NCI-H69 (cell line): Measurements from ENCODE around the gene ABTB2.

Experiments
- DNase-seq: peaks from one replicate; lab custom pipeline; 2025; lab: John Stamatoyannopoulos, UW

Gene ABTB2

GRCh38 chr11:34314936-34315335, 42.9 kb downstream of the ABTB2 start:
- DNase-seq: no peak

- DNase-seq: no peak
Observed at GRCh38 chr11:34314176-34314575, 43.6 kb downstream of the ABTB2 start.

GRCh38 chr11:34313099-34313517, 44.7 kb downstream of the ABTB2 start:
- DNase-seq: no peak

DNA sequence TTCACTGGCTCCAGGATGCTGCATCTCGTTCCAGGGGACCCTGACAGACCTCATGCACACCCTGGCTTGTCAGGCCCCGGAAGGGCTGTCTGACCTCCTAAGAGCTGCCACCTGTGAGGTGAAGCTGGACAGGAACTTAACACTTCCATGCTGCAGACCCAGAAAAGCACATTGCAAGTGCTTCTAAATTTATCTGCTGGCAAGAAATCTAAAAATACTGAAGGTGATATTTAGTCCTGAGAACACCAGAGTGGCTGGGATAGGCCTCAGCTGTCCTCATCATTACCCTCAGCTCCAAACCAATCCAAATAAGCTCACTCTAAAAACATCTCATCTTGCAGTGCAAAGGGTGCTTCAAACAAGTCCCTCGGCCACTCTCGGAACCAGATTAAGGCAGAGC, 46.7 kb downstream of the ABTB2 start:
- no peak for DNase-seq

DNA sequence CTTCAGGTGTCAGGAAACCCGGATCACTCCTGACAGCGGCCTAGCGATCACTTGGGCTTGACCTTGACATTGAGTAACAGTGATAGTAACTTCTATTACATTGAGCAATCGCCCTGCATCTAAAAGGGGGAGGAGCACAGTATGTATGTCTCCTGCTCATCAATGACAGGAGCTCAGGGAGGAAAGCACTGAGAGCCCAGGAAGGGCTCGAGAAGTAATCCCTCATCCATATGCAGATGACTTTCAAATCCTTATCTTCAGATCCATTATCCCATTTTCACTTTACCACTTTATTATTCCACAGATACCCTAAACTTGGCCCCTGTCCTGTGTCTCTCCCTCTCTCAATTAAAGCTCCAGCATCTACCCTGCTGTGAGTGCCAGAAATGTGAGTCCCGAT, 47.8 kb downstream of the ABTB2 start:
- no peak for DNase-seq

DNA sequence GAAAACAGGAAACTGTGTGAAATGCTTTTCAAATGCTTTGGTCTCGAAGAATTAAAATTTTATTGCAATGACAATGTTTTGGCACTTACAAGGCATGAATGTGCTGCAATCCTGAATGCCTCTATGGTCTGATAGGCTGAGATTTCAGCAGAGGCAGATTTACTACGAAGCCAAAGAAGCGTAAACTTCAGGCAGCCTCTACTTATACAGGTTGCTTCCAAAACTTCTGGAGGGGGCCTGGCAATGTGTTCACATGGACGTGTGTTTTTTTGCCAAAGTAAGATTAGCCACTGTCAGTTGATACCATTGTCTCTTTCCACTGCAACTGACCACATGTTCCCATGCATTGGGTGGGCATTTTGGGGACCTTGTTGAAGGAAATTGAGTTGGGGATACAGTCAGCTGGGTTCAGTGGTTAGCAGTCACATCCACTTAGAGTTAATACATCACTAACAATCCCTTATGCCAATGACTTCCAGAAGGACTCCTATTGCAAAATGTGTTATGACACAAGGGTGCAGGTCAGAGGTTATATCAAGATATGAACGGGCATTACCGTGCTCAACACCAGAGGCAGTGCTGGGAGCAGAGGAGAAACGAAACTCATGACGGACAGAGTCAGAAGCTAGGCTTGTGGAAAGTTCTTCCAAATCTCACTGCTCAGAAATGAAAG, 48.8 kb downstream of the ABTB2 start:
- DNase-seq: no peak

DNA sequence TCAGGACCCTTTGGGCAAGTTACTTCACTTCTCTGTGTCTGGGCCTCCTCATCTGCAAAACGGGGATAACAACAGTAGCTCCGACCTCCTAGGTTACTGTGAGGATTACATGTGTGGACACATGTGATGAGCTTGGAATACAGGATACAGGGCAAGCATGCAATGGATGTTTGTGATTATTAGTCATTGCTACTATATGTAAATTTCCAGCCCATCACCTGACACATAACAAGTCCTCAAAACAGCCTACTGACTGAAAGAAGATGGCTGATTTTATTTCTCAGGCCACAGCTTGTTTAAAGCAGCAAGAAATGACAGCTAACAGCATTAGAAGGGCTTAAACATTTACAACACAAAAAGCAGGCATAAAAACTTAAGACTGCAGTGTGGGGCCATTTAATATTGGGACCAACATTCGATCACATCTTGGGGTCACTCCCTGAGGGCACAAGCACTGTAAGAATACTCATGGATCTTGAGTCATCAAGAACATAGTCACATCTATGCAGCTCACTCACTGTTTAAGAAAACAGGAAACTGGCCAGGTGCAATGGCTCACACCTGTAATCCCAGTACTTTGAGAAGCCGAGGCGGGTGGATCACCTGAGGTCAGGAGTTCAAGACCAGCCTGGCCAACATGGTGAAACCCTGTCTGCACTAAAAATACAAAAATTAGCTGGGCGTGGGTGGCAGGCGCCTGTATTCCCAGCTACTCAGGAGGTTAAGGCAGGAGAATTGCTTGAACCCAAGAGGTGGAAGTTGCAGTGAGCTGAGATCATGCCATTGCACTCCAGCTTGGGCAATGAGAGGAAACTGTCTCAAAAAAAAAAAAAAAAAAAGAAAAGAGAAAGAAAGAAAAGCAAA, 49.5 kb downstream of the ABTB2 start:
- no peak for DNase-seq

GRCh38 chr11:34305780-34306179, 52.0 kb downstream of the ABTB2 start:
- DNase-seq: no peak

DNA sequence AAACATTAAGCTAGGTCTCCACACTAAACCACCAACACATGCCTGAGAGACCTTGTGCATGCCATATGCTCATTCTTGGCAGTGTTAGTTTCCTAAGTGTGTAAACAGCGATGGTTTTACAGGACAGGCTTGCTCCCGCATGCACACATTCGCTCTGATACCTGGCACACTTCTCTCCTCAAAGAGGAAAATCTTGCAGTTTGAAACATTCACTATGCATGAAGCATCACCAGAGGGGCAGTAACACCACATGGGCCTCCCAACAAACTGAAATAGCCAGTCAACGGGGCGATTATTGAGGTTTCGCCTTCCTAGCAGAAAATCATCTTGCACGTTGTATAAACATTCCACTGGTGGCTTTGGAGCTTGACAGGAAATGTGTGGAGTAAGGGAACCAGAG, 52.6 kb downstream of the ABTB2 start:
- no peak for DNase-seq

DNA sequence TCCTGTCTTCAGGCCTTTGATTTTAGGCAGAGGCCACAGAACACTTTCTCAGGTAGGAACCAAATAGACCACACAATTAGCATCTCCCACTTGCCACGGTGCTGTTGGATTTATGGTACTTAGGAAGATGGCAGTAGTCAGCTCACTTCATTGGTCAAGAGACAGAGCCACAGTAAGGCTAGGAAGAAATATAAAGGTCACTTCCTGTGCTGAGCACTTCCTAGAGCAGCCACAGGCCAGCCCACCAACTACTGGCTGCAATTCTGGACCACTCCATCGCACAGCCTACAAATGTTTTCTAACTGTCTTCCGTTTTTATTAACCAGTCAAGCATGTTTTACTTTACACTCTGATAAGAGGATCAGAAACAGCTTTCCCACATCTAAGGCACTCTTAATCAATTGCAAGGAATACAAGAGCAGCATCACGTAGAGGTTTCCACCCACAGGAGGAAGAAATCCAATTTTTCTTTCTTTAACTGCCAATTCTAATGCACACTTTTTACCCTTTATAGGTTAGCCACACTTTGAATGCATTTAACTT, 54.7 kb downstream of the ABTB2 start:
- no peak for DNase-seq

DNA sequence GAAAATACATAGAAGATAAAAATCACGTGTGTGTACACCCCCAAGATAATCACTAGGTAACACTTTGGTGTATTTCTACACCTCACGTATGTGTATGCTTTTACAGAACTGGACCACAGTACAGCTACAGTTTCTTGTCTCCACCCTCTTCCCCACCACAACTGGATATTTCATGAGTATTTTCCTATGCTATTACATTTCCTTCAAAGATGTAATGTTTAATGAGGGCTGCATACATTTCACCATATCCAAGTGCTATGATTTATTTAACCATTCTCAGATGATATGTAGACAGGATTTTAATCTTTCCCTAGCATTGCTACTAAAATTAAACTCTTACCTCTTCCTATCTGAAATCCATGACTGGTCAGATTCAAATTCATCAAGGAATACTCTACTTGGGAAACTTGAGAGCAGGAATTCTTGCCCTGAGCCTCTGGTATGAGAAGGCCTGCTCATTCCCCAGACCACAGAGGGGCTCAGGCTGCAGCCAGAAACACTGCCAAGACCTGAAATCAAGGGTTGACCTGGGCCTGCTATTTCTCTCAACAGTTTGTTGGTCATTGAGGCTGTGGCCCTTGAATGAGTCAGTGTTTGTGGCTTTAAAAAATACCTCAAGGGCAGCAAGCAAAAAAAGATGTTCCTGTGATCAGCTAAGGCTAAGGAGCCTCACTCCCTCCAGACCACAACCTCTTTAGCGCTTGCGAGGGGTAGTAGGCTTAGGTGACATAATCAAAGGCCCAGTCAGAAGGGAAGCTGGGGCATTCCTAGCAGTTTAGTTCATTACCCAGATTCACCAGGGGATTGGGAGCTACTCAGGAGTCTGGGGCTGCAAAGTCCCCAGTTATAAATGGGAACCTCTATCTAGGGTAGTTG, 55.5 kb downstream of the ABTB2 start:
- DNase-seq: no peak

DNA sequence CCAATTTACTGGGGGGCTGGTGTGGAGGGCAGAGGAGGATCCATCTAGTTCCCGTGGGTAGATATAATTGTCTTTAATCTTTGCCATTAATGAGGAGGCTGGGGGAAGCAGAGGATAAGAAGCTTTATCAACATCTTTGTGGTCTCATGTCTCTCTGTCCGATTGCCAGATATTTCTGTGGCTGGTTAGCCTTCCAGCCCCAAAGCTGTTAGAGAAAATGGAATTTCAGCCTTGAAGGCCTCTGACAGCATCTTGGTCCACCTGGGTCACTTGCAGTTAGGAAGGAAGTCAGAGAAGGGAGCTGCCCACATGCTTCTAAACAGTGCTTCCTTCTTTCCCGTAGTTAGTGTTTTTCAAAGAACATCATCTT, 56.9 kb downstream of the ABTB2 start:
- DNase-seq: peak; percentile 16

GRCh38 chr11:34300026-34300925, 57.5 kb downstream of the ABTB2 start:
- peak; percentile 74 for DNase-seq

DNA sequence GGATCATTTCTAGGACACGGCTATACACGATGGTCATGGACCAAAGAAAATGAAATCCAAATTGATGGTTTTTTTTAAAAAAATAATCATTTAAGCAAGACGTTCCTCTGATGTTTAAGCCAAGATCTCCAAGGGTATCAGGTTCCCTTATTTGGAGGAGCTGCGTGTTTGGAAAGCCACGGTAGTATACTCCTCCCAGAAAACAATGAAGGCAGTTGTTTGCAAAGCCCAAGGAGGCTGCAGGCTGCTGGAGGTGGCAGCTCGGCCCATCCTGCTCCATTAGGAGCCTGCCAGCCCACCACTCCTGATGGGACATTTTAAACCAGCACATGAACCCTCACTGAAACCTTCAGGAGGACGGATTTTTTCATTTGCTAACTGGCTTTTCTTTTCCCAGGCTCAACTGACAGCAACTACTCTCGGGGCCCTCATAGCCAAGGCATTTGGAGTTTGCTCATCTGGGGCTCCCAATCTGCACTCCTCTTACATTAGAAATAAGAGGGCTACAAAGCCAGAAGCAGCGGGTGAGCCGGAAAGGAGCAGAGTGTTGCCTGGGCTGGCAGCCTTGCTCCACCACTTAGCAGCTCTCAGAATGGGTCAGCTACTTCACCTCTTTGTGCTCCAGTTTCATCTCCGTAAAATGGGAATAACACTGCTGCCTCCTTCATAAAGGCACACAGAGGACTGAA, 58.4 kb downstream of the ABTB2 start:
- DNase-seq: peak; percentile 74

DNA sequence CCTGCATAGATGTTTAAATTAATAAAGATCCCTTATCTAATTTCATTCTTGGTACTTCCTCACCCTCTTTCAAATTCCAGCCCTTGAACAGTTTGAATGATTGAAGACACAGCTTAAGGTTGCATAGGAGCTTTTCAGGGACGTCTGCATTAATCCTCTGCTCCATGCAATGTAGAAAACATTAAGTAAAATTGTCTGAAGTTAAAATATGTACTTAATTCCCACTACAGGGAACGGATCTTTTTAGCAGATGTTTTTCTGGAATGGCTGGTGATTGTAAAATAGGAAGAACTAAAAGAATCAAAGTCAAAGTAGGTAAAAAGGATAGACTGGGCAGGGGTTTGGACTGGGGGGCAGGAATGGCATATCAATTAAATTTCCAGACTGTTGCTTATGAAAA, 58.9 kb downstream of the ABTB2 start:
- no peak for DNase-seq

GRCh38 chr11:34296412-34296811, 61.4 kb downstream of the ABTB2 start:
- DNase-seq: no peak

DNA sequence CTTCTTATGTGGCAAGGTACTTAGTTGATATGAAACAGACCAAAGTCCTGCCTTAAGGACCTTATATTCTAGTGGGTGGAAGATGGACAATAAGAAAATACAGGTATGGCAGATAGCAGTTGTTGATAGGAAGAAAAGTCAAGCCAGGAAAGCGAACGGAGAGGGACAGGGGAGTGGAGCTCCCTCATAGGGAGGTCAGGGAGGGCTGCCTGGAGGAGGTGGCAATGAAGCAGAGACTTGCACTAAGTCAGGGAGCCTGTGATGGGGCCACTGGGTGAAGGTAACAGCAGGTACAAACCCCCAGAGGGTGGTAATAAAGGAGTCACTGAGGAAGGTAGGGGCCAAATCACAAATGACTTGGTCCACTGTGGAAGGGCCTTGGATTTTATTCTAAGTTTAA, 65.3 kb downstream of the ABTB2 start:
- DNase-seq: no peak

DNA sequence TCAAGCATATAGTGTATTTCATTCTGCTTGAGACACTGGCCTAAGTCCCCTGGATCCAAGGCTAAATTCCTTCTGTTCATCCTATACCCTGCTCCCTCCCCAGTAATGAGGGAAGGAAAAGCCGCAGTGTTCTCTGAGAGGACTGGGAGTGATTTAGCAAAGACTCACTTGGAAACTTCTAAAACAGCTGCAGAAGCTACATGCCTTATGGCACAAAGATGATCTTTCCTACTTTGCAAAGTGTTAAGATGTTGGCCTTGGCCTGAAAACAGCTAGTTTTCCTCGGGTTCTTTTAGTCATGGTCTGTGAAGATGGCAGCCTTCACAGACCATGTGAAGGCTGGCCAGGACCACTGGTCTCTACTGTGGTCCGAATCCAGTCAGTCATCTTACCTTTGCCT, 65.7 kb downstream of the ABTB2 start:
- no peak for DNase-seq

- no peak for DNase-seq
Observed at GRCh38 chr11:34290926-34291325, 66.9 kb downstream of the ABTB2 start.

GRCh38 chr11:34288492-34288891, 69.3 kb downstream of the ABTB2 start:
- no peak for DNase-seq
